NCI-H1436 (cell line): ENCODE measurements around the gene UGT1A5.

Experiments
- DNase-seq: peaks from one replicate; lab custom pipeline; 2025; lab: John Stamatoyannopoulos, UW

The UGT1A5 gene

DNA sequence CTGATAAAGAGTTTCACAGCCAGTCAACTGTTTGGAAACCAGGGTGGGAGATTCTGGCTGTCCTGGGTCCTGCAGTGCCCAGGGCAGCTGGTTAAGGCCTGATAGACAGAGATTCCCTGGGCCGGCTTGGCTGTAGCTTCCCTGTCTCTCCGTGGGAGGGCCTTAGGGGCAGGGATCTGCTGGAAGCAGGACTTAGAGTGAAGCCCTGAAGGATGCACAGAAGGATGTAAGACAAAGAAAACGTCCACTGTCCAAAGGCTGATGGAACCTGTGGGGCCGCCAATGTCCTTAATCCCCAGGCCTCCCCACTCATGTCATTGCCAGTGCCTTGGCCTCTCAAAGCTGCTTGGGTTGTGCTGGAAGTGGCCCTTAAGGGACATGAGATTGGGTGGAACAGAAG, 98.4 kb downstream of the UGT1A5 start:
- DNase-seq = no peak

DNA sequence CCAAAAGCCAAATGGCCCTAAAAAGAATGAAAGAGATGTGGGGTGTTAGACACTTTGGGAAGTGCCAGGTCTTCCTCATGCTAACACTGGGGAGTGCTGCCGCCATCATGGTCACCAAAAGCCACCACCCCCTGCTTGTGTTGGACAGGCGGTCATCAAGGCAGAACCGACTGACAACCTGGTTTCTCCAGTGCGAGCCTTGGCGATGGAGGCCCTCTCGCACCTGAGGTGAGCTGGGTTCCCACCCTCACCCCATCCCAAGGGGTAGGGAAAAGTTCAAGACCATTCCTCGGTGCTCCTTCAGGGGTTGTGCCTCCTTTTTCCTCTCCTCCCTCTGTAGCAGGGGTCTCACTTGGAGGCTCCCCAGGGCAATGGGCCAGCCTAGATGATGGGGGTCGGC, 99.0 kb downstream of the UGT1A5 start:
- DNase-seq = no peak

- DNase-seq = no peak
These were observed 100.7 kb downstream of the UGT1A5 start for GRCh38 chr2:233813236-233814055.

GRCh38 chr2:233814056-233814835, 101.5 kb downstream of the UGT1A5 start:
- DNase-seq = no peak

DNA sequence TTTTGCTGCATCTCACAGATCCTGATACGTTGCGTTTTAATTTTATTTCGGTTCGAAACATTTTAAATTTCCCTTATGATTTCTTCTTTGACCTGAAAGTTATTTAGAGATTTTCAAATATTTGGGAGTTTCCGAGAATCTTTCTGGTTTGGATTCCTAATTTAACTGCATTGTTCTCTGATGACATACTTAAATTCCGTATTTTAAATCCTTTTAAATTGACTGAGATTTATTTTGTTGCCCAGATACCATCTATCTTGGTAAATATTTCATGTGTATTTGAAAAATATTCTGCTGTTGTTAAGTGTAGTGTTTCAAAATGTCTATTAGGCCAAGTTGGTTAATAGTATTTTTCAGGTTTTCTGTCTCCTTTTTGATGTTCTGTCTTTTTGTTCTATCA, 103.2 kb downstream of the UGT1A5 start:
- no peak for DNase-seq

DNA sequence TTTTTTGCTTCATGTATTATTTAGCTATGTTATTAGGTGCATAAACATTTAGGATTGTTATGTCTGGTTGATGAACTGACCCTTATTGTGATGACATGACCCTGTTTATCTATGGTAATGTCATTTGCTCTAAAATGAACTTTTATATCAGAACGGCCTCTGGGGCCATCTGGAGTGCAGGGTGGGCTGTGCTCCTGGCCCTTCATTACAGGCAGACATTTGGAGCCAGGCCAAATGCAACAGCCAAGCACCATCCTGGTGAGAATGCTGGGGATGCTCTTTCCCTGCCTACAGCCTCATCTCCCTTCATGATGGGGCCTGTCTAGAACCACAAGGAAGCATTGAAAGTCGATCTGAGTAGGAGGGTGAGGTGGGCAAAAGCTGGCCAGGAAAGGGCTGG, 103.6 kb downstream of the UGT1A5 start:
- no peak for DNase-seq

DNA sequence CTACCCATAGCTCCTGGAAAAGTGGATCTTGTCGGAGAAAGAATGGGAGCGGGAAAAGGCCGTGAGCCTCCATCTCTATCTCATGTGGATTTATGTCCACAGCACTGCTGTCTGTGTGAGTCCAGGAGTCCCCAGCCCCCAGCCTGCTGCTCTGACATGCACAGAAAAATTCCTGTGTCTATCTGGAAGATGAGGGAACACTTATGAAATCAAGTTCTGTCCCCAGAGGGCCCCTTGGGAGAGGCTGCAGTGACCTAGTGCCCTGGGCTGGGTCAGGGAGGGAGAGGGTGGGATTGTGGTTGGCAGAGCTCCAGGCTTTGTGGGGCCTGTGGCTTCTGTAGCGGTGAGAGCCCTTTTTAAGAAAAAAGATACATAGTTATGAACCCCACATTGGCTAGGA, 104.1 kb downstream of the UGT1A5 start:
- no peak for DNase-seq

GRCh38 chr2:233817361-233817911, 104.7 kb downstream of the UGT1A5 start:
- DNase-seq = no peak

- no peak for DNase-seq
These were observed 105.4 kb downstream of the UGT1A5 start for GRCh38 chr2:233817995-233818638.

GRCh38 chr2:233818639-233819621, 106.2 kb downstream of the UGT1A5 start:
- no peak for DNase-seq

DNA sequence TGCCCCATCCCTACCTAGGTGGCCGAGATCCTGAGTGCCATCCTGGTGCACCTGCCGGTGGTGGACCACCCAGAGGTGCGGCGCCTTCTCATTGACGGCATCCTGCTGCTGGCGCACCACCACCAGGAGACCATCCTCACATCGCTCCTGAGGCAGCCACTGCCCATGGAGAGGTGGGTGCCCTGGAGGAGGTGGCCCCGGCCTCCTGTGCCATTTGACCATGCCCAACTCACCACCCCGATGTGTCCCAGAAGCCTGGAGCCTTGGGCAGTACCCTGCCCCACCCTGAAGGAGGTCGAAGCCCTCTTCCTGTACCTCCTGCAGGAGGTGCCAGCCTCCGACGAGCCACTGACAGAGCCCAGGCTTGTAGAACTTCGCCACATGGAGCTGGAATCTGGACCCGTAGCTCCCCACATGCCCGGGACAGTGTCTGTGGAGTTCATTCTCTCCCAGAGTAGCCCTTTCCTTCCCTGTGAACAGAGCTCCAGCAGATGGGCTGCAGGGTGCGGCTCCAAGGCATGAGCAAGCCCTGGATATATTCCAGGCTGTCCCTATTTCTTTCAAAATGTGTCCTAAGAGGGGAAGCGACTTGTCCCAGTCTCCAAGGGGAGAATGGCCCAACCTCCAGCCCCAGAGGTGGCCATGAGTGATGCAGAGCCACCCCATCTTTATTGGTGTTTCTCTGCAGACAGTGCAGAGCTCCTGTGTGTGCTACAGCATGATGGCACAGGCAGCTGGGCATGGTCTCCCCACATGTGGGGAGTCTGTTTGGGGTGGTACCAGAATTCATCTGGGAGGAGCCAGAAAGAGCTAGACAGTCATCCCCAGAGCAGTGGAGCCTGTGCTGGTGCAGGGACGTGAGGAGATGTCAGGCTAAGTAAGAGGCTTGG, 107.4 kb downstream of the UGT1A5 start:
- DNase-seq = no peak

- no peak for DNase-seq
These were observed 108.0 kb downstream of the UGT1A5 start for GRCh38 chr2:233820774-233821105.

DNA sequence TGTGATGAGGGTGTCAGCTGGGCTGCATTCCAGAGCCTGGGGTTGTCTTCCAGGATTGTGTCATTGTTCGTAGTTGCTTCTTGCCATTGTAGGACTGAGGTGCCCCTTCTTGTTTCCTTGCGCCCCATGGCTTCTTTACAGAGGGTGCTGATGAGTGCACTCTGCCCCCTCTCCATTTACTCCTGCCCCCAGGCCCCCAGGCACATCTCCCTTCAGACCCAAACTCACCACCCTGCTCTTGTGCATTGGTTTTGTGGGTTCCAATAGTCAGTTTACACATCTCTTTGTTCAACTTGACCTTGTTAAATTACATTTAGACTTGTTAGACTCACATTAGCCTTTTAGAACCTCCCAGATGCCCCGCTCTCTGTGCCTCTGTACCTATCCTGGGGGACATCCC, 108.5 kb downstream of the UGT1A5 start:
- DNase-seq = no peak

DNA sequence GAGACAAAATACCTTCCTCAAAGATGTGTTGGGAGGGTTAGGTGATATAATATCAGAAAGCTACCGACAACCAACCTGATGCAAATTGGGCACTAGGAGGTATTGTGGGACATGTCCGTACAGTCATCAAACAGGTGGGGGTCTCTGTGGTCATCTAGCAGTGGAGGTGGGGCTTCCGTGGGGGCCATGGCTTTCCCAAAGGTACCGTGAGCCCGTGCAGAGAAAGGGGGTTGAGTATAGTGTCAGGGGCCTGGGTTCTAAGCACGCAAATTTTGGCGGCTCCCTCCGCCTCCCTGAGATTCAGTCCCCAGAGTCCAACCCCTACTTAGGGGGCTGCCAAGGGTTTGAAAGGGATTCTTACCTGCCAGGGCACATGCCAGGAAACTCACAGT, 109.0 kb downstream of the UGT1A5 start:
- DNase-seq = no peak

DNA sequence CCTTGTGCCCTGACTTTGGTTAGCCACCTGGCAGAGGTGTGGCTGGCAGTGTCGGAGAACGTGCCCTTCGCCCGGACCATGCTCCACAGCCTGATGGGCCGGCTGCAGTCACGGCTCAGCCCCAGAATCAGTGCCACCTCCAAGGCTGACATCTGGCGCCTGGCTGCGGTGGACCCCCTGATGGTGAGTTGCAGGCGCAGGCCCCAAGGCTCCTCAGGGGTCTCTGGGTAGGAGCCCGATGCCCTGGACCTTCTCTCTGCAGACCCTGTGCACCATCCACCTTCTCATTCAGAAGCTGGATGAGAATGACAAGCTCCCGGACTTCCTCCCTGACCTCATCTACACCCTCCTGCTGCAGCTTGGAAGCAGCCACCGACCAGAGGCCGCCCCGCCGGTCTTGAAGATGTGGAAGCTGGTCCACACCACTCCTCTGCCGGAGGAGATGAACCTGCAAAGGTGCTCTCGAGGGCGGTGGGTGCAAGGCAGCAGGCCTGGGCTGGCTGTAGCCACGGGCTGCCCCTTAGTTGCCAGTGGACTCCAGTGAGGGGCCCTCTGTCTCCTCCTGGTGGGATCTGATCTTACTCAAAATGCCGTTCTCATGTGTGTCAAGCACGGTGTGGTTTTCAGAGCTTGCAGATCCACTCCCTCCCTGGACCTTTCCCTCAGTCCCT, 109.5 kb downstream of the UGT1A5 start:
- DNase-seq = no peak
